GM08714 (cell line): Measurements from ENCODE around the gene C17orf75.

ENCODE experiments used
- H3K4me3 ChIP-seq: fragments of 200-500 bp; sonication (Bioruptor generic); 2 replicates; pipeline ENCODE4 v1.5.1; 2014; ENCODE audit warnings: mild to moderate bottlenecking, low read length, inconsistent platforms
- ZNF274 ChIP-seq: IDR thresholded peaks from 2 replicates; pipeline ENCODE4 v1.6.1; 2012; ENCODE audit warnings: mild to moderate bottlenecking, low read depth, low read length

The C17orf75 gene

GRCh38 chr17:32355649-32356377 is 13.8 kb upstream of the C17orf75 start:
- TF ChIP-seq ZNF274, result no peak
- no peak overlapping the region for H3K4me3 ChIP-seq

DNA sequence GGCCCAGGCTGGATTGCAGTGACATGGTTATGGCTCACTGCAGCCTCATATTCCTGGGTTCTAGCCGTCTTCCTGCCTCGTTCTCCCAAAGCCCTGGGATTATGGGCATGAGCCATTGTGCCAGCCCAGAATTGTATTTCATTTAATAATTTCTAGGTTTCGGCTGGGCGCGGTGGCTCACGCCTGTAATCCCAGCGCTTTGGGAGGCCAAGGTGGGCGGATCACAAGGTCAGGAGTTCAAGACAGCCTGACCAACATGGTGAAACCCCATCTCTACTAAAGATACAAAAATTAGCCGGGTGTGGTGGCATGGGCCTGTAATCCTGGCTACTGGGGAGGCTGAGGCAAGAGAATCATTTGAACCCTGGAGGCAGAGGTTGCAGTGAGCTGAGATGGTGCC is 10.8 kb upstream of the C17orf75 start:
- peak overlapping the region; percentile 82 for H3K4me3 ChIP-seq

- peak overlapping the region; percentile 82 for H3K4me3 ChIP-seq
- no peak for TF ChIP-seq ZNF274
Measured at GRCh38 chr17:32350666-32351418, 8.9 kb upstream of the C17orf75 start.

GRCh38 chr17:32349854-32350665 is 8.1 kb upstream of the C17orf75 start, which contains the start of gene ZNF207:
Gene ZNF207 (plus strand): TSS chr17:32350157. CDS start chr17:32350286, 129 bp downstream.
- H3K4me3 ChIP-seq, result peak within 1 kb of the TSS; percentile 82
- no peak for TF ChIP-seq ZNF274

GRCh38 chr17:32349503-32349853 is 7.5 kb upstream of the C17orf75 start:
- TF ChIP-seq ZNF274, result no peak
- peak overlapping the region; percentile 82 for H3K4me3 ChIP-seq

GRCh38 chr17:32348483-32348800 is 6.5 kb upstream of the C17orf75 start:
- no peak overlapping the region for H3K4me3 ChIP-seq
- no peak for TF ChIP-seq ZNF274

GRCh38 chr17:32345951-32346600 is 4.1 kb upstream of the C17orf75 start:
- no peak for TF ChIP-seq ZNF274
- H3K4me3 ChIP-seq, result no peak overlapping the region

GRCh38 chr17:32342603-32343325 is 791 bp upstream of the C17orf75 start:
- peak overlapping the region; percentile 85; the same call in 1 of the 2 replicates for H3K4me3 ChIP-seq
- TF ChIP-seq ZNF274, result no peak

DNA sequence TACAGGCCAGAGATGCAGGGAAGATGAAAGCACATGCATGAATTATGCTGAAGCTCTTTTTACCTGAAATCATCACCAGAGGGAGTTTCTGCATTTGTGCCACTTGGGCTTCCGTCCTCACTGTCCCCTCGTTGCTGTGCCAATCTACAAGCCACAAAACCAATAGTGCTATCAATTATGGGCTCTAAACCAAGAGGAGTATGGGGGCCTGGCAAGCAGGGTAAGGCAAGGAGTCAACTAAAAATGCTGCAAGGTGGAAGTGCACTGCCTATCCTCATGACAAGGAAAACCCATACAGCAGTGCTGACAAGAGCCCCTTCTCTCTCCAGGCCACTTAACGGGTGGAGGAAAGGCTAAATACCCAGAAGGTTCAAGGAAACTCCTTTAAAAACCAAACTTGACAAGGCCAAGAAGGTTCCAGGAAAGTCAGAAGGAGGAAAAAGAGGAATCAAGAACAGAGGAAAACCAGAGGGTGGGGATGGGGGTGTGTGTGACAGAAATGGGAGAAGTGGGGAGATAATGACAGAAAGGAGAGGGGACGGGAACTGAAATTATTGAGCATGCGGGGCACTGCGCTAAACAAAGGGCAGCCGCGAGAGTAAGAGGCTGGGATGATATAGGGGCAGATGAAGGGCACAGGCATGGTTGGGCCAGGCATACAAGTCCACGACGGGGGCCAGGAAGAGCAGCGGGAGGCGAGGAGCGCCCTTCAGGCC is 674 bp downstream of the C17orf75 start:
- peak overlapping the region; percentile 85 for H3K4me3 ChIP-seq
- TF ChIP-seq ZNF274, result no peak

- no peak for TF ChIP-seq ZNF274
- H3K4me3 ChIP-seq, result no peak overlapping the region
Measured at GRCh38 chr17:32335687-32336086, 6.3 kb downstream of the C17orf75 start.

DNA sequence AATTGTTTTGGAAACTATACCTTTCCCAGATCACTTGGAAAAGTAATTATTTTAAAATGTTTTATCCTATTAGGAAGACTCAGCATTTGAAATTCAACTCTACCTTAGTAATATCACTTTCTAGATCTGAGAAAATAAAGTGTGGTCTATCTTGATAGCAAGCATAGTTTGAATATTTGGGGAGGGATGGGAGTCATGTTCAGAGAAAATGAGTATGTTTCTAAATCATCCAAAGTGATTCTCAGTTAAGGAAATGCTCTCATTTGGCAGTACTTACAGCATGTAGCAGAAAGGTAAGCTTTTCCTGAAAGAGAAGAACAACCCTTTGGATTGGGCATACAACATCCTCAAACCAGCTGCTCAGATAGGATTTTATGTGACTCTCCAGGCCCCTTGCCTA is 6.9 kb downstream of the C17orf75 start:
- no peak for TF ChIP-seq ZNF274
- no peak overlapping the region for H3K4me3 ChIP-seq

DNA sequence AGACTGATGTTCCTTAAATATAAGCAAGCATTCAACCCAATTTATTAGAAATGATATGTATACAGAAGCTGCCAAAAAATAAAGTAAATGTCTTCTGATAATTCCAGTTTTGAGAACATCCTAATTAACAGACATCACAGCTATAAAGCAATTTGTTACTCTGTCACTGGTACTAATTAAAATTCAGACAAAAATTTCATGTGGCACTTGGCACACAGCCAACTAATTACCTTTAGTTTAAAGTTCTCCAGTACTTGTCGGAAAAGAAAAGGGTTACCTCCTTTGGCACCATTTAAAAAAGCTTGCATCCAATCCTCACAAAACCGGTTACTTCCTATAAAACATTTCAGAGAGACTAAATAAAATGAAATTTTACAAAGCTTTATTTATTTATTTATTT is 8.8 kb downstream of the C17orf75 start:
- no peak for TF ChIP-seq ZNF274
- no peak overlapping the region for H3K4me3 ChIP-seq

DNA sequence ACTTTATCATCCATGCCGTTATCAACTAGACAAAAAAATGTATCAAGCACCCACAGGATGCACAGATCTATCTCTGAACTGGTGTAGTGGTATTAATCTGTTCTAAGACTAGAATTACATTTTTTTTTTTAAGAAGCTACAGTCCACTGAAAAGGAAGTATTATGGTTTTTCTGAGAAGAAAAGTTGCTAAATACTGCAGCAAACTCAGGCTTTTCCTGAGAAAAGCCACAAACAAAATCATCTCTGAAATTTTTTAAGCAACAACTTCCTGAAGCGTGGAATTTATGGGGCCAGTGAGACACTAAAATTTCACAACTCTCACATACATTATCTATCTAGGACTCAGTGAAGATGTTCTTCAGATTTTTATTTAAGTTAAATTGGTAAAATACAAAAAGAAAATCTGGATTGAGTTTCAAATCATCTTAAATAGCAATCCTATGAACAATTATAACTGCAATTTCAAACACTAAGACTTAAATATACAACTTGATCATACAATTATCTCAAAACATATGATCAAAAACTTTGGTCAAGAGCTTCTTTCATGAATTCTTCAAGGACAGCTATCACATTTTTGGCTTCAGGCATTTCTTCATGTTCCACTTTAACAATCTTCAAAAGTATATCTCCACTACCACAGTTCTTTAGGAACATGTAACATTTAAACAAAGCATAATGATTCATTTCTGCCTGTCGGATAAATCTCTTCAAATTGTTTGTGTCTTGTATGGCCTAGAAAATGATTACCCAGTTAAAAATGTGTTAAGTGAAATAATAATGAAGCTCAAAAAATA is 10.5 kb downstream of the C17orf75 start:
- no peak for TF ChIP-seq ZNF274

More for the DNA sequence above, 10.5 kb downstream of the C17orf75 start:
- no peak overlapping the region for H3K4me3 ChIP-seq
